PC-9 (cell line): Measurements from ENCODE around the gene PIK3R6. TPM values are rescaled to one million over a fixed set of nuclear protein-coding genes. Genes with fewer than 3 reads are reported as not detected.

ENCODE experiments used
- BruUV-seq: library from RNA; stranded (reverse); fragments of 400-500 nt; replicated peaks from 2 replicates; lab custom pipeline; 2021; lab: Mats Ljungman, UMichigan
- CTCF ChIA-PET: fragments of 300-600 bp; sonication (Branson Sonifier 250); formaldehyde crosslinking; loops from one replicate; lab custom pipeline; 2022; ENCODE audit warnings: antibody characterized with exemption; lab: Charles Lee
- POLR2A ChIA-PET: fragments of 300-600 bp; sonication (Branson Sonifier 250); formaldehyde crosslinking; loops from one replicate; lab custom pipeline; 2022; ENCODE audit warnings: antibody characterized with exemption; ENCODE audit not compliant: unreplicated experiment; lab: Charles Lee
- DNase-seq, 2 experiments: peaks; one replicate each; pipeline versions ENCODE4 v3.0.0 to v3.0.0-alpha.2; 2015 to 2022; ENCODE audit warnings: mixed read lengths in 1 of 2
- H2AFZ ChIP-seq: fragments of 200-600 bp; sonication (generic); 2 replicates; pipeline ENCODE4 v1.8.1; 2017; ENCODE audit warnings: antibody characterized with exemption
- H3F3A ChIP-seq: fragments of 200-600 bp; sonication (generic); 2 replicates; pipeline ENCODE4 v1.8.1; 2017; ENCODE audit warnings: antibody characterized with exemption, mild to moderate bottlenecking, low read depth; ENCODE audit not compliant: insufficient read depth
- H3K27ac ChIP-seq: fragments of 200-600 bp; sonication (generic); 2 replicates; pipeline ENCODE4 v1.6.1; 2016; ENCODE audit warnings: mixed run types
- H3K27me3 ChIP-seq: fragments of 200-600 bp; sonication (generic); 2 replicates; pipeline ENCODE4 v1.6.1; 2016; ENCODE audit warnings: low read depth, mixed run types; ENCODE audit not compliant: insufficient read depth
- H3K36me3 ChIP-seq: fragments of 200-600 bp; sonication (generic); 2 replicates; pipeline ENCODE4 v1.6.1; 2016; ENCODE audit warnings: low read depth, mixed run types
- H3K4me1 ChIP-seq: fragments of 200-600 bp; sonication (generic); replicated peaks from 2 replicates; pipeline ENCODE4 v1.6.1; 2016; ENCODE audit warnings: mixed run types; ENCODE audit not compliant: insufficient read depth
- H3K4me2 ChIP-seq: fragments of 200-600 bp; sonication (generic); 2 replicates; pipeline ENCODE4 v1.6.1; 2017; ENCODE audit warnings: mixed run types
- H3K4me3 ChIP-seq: fragments of 200-600 bp; sonication (generic); 2 replicates; pipeline ENCODE4 v1.6.1; 2016; ENCODE audit warnings: mixed run types
- H3K79me2 ChIP-seq: fragments of 200-600 bp; sonication (generic); 2 replicates; pipeline ENCODE4 v1.6.1; 2017; ENCODE audit warnings: low read depth, mixed run types
- H3K9me2 ChIP-seq: fragments of 200-600 bp; sonication (generic); 2 replicates; pipeline ENCODE4 v1.8.1; 2017; ENCODE audit warnings: mild to moderate bottlenecking; ENCODE audit not compliant: insufficient read depth
- H3K9me3 ChIP-seq: fragments of 200-600 bp; sonication (generic); 2 replicates; pipeline ENCODE4 v1.8.1; 2016; ENCODE audit warnings: low read depth; ENCODE audit not compliant: insufficient read depth
- H4K20me1 ChIP-seq: fragments of 200-600 bp; sonication (generic); 2 replicates; pipeline ENCODE4 v1.8.1; 2017; ENCODE audit not compliant: insufficient read depth
- EZH2 ChIP-seq: fragments of 200-600 bp; sonication (generic); IDR thresholded peaks from 2 replicates; pipeline ENCODE4 v1.8.0; 2017; ENCODE audit warnings: antibody characterized with exemption, low read depth
- intact Hi-C: fragments of 100-400 bp; cut with micrococcal nuclease; formaldehyde crosslinking; loops from one replicate; pipeline ENCODE4 v1.10.0; 2022; ENCODE audit not compliant: unreplicated experiment
- total RNA-seq: library from RNA; stranded (reverse); gene quantifications from 2 replicates; pipeline ENCODE4 v1.2.3, GENCODE V29; 2021
- TF ChIP-seq, protein P1 (sequence below): fragments of 200-600 bp; sonication (generic); conservative IDR thresholded peaks from 2 replicates; pipeline ENCODE4 v1.6.1; 2017; ENCODE audit warnings: mixed run types, antibody characterized with exemption, mild to moderate bottlenecking, moderate library complexity

The PIK3R6 gene
- total RNA-seq, 1 experiment from 2014 or later: not detected

DNA sequence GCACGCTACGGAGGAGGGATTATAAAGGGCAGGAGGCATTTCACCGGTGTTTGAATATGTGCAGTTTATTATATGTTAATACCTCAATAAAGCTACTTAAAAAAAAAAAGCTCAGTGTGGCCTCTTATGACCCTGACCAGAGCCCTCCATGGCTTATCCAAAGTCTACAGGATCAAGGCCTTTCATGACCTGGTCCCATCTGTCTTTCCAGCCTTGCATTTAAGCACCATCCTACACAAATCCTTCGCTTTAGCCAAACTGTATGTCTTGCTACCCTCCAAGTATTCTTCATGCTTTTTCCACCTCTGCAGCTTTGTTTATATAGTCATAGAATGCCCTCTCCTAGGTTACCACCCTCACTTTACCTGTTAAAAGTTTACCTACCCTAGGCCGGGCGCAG is 74.8 kb downstream of the PIK3R6 start:
- Histone ChIP-seq H3K27me3 (peaks cover 54% of the 10 kb centered on the region), H3K4me1 (no peaks in the 10 kb centered on the region), H4K20me1 (no peaks in the 10 kb centered on the region), H3K79me2 (no peaks in the 10 kb centered on the region), H3K36me3 (no peaks in the 10 kb centered on the region), H3K4me3 (no peak overlapping the region), H3K9me2 (no peaks in the 10 kb centered on the region), H3F3A (no peaks in the 10 kb centered on the region), H2AFZ (no peak overlapping the region), H3K4me2 (no peak overlapping the region), H3K9me3 (no peaks in the 10 kb centered on the region), H3K27ac (no peak overlapping the region)
- no TSS peak for BruUV-seq
- ChIA-PET CTCF (no interaction called here), POLR2A (no interaction called here)
- TF ChIP-seq, protein P1, sequence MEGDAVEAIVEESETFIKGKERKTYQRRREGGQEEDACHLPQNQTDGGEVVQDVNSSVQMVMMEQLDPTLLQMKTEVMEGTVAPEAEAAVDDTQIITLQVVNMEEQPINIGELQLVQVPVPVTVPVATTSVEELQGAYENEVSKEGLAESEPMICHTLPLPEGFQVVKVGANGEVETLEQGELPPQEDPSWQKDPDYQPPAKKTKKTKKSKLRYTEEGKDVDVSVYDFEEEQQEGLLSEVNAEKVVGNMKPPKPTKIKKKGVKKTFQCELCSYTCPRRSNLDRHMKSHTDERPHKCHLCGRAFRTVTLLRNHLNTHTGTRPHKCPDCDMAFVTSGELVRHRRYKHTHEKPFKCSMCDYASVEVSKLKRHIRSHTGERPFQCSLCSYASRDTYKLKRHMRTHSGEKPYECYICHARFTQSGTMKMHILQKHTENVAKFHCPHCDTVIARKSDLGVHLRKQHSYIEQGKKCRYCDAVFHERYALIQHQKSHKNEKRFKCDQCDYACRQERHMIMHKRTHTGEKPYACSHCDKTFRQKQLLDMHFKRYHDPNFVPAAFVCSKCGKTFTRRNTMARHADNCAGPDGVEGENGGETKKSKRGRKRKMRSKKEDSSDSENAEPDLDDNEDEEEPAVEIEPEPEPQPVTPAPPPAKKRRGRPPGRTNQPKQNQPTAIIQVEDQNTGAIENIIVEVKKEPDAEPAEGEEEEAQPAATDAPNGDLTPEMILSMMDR: no peak
- TF ChIP-seq EZH2: no peak
- intact Hi-C loops: no loop called here
- no peak for DNase-seq

DNA sequence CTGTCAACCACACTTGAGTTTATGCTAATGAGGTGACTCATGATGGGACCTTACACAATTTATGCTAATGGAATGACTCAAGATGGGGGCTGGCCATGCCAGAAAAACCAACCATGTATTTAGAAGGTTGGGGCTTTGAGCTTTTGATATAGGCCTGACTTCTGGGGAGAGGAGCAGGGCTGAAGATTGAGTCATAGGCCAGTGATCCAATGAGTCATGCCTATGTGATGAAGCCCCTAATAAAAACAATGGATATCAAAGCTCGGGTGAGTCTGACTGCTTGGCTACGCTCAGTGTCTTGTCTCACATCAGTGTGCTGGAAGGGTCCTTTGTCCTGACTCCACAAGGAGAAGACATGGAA is 75.6 kb downstream of the PIK3R6 start:
- Histone ChIP-seq H2AFZ (no peak overlapping the region), H3F3A (no peaks in the 10 kb centered on the region), H3K27me3 (peaks cover 51% of the 10 kb centered on the region), H3K4me1 (no peaks in the 10 kb centered on the region), H3K4me2 (no peak overlapping the region), H4K20me1 (no peaks in the 10 kb centered on the region), H3K27ac (no peak overlapping the region), H3K9me2 (no peaks in the 10 kb centered on the region), H3K36me3 (no peaks in the 10 kb centered on the region), H3K79me2 (no peaks in the 10 kb centered on the region), H3K9me3 (no peaks in the 10 kb centered on the region), H3K4me3 (no peak overlapping the region)
- ChIA-PET CTCF (no interaction called here), POLR2A (no interaction called here)
- DNase-seq: no peak
- intact Hi-C loops: no loop called here
- BruUV-seq: no TSS peak
- TF ChIP-seq EZH2: no peak
- TF ChIP-seq, protein P1: no peak

DNA sequence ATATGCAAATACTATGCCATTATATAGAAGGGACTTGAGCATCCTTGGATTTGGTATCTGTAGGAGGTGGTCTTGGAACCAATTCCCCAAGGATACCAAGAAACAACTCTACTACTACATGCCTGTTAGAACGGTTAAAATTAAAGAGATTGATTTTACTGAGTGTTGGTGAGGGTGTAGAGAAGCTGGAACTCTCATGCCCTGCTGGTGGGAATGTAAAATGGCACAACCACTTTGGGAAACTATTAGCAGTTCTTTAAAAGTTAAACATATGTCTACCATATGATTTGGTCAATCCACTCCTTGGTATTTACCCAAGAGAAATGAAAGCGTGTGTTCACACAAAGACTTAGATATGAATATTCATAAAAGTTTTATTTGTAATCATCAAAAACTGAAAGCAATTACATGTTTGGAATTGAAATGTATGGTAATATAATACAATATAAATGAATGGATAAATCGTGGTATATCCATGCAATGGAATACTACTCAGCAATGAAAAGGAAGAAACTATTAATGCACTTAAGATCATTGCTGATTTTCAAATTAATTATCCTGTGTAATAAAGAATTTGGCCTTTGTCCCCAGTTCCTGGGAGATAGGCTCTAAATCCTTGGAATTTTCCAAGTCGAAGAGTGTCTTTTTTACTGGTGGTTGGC is 76.1 kb downstream of the PIK3R6 start:
- no peaks in the 10 kb centered on the region for H3F3A ChIP-seq
- H3K4me3 ChIP-seq: no peak overlapping the region
- H2AFZ ChIP-seq: no peak overlapping the region
- no peaks in the 10 kb centered on the region for H3K36me3 ChIP-seq
- intact Hi-C loops: no loop called here
- no peaks in the 10 kb centered on the region for H3K9me3 ChIP-seq
- TF ChIP-seq, protein P1: 0 out of 2 replicates have a peak, but pooled peaks have one; percentile 23
- TF ChIP-seq EZH2: no peak
- no peaks in the 10 kb centered on the region for H3K79me2 ChIP-seq
- ChIA-PET CTCF (no interaction called here), POLR2A (no interaction called here)
- H3K27ac ChIP-seq: no peak overlapping the region
- BruUV-seq: no TSS peak
- no peaks in the 10 kb centered on the region for H4K20me1 ChIP-seq
- DNase-seq: no peak
- no peaks in the 10 kb centered on the region for H3K4me1 ChIP-seq
- H3K27me3 ChIP-seq: peaks cover 45% of the 10 kb centered on the region
- H3K4me2 ChIP-seq: no peak overlapping the region
- H3K9me2 ChIP-seq: no peaks in the 10 kb centered on the region
